AG04450 (cell line): ENCODE data around the gene G0S2. TPM values are rescaled to one million over a fixed set of nuclear protein-coding genes. Genes with fewer than 3 reads are reported as not detected.

Experiments used
- CTCF ChIA-PET: fragments of 300-600, 350-600 bp; formaldehyde crosslinking; extraction: SDS; loops from one replicate; lab custom pipeline; 2022; ENCODE audit warnings: antibody characterized with exemption, inconsistent platforms; lab: Charles Lee
- POLR2A ChIA-PET: fragments of 350-600 bp; formaldehyde crosslinking; extraction: SDS; loops from one replicate; lab custom pipeline; 2021; ENCODE audit warnings: antibody characterized with exemption, inconsistent platforms; lab: Yijun Ruan, JAX
- DNase-seq: peaks from one replicate; pipeline ENCODE4 v3.0.0-alpha.2; 2011; ENCODE audit warnings: low read depth, low spot score
- H3K27ac ChIP-seq: one replicate; pipeline ENCODE4 v1.5.1; 2012; ENCODE audit warnings: low read depth, low read length, control low read depth
- H3K27me3 ChIP-seq: one replicate; pipeline ENCODE4 v1.6.0; 2012; ENCODE audit warnings: low read length; ENCODE audit not compliant: control insufficient read depth, insufficient read depth
- H3K4me3 ChIP-seq: 2 replicates; pipeline ENCODE4 v1.5.1; 2011; ENCODE audit warnings: mild to moderate bottlenecking, low read depth, low read length, control low read depth
- H3K9me3 ChIP-seq: 2 replicates; pipeline ENCODE4 v1.5.1; 2012; ENCODE audit warnings: low read length; ENCODE audit not compliant: control insufficient read depth, insufficient read depth
- polyA plus RNA-seq: library from polyadenylated mRNA; depleted of rRNA; stranded (reverse); fragments of >200 nt; gene quantifications from 2 replicates; pipeline ENCODE4 v1.2.3, GENCODE V29; 2011; rRNA removed
- TF ChIP-seq, protein P1 (sequence below): IDR thresholded peaks from 2 replicates; pipeline ENCODE4 v1.5.1; 2011; ENCODE audit warnings: low read depth, low read length, control low read depth, inconsistent platforms

G0S2 gene
- polyA plus RNA-seq, 1 experiment, result 3.5 TPM

DNA sequence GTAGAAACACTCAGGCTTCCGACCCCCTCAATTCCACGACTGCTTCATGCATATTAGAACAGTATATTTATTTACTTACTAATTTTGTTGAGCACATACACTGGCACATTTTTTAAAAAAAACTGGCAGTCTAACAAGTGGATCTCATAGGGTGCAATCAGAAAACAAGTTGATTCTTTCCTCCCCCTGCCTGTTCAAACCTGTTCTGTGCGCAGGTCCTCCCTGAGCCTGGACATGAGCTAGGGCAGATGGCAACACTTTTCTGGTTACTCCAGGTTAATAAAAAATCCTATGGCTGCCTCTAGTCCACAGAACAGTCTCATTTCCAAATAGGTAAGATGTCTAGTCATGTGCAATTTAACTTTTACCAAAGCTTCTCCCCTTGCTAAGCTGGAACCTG lies 48.1 kb downstream of the G0S2 start:
- POLR2A ChIA-PET, result no interaction called here
- CTCF ChIA-PET, result interaction anchor here (1.4 kb wide), 1 partner anchor 146 kb away, joined by 3 read pairs; no protein-coding TSS in a partner anchor

DNA sequence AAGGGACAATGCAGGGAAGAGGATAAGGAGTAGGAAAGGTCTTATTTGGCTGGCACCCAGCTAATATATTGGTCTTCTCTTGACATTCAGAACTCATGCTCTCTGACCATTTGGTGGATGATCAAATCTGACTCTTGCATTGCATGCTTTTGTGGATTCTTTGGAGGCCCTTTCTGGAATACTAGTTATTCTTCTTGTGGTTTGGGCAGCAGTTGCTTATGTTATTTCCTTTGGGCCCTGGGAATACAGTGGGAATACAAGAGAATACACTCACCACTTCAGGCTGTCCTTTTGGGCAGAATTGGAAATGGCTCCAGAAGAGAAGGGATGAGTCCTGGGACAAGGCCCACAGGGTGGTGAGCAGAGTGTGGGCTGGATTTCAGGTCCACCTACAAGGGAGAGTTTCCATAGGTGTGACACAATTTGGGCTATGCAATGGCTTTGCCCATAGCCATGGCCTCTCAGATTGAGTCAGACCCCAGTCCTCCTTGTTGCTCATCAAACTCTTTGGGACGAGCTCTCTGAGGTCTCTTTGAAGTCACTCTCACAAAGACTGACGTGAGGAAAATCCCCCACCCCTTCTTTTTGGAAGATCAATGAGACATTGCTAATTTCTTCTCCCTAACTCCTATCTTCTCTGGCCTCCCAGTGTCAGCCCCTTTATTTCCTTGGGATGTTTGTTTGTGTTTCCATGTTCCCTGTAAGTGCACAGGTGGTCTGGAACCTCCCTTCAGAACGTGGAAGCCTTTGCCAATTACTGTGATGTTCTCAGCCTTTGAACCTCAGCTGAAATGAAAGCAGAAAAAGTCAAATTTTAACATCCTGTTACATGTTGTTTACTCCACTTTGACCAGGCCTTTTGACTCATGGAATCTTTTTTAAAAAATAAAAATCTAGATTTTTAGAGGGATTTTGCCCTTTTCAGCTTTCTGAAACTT lies 48.8 kb downstream of the G0S2 start:
- no peak for DNase-seq
- Histone ChIP-seq H3K9me3 (no peaks in the 10 kb centered on the region), H3K27me3 (no peaks in the 10 kb centered on the region), H3K4me3 (no peak overlapping the region), H3K27ac (no peak overlapping the region)
- CTCF ChIA-PET, result interaction anchor here (1.2 to 2.1 kb wide), 4 partner anchors 10 to 147 kb away, joined by 3 to 8 read pairs (median 4); no protein-coding TSS in a partner anchor
- TF ChIP-seq, protein P1, sequence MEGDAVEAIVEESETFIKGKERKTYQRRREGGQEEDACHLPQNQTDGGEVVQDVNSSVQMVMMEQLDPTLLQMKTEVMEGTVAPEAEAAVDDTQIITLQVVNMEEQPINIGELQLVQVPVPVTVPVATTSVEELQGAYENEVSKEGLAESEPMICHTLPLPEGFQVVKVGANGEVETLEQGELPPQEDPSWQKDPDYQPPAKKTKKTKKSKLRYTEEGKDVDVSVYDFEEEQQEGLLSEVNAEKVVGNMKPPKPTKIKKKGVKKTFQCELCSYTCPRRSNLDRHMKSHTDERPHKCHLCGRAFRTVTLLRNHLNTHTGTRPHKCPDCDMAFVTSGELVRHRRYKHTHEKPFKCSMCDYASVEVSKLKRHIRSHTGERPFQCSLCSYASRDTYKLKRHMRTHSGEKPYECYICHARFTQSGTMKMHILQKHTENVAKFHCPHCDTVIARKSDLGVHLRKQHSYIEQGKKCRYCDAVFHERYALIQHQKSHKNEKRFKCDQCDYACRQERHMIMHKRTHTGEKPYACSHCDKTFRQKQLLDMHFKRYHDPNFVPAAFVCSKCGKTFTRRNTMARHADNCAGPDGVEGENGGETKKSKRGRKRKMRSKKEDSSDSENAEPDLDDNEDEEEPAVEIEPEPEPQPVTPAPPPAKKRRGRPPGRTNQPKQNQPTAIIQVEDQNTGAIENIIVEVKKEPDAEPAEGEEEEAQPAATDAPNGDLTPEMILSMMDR, result no peak
- POLR2A ChIA-PET, result no interaction called here

More for the DNA sequence above, 48.1 kb downstream of the G0S2 start:
- no peaks in the 10 kb centered on the region for H3K27me3 ChIP-seq
- H3K27ac ChIP-seq, result no peak overlapping the region
- H3K9me3 ChIP-seq, result no peaks in the 10 kb centered on the region
- no peak overlapping the region for H3K4me3 ChIP-seq
- no peak for DNase-seq
- TF ChIP-seq, protein P1, result no peak

Other genes starting within 250 kb of the G0S2 start
- 2.0 and 2.1 TPM in 2 replicates for gene CAMK1G, start 91.7 kb upstream of the G0S2 start, polyA plus RNA-seq
- 2.6 and 3.3 TPM in 2 replicates for gene LAMB3, start 23.0 kb upstream of the G0S2 start, polyA plus RNA-seq
- gene HSD11B1, start 29.4 kb downstream of the G0S2 start, polyA plus RNA-seq, result 4.5 and 4.7 TPM in 2 replicates
- 0.06 and 0.10 TPM in 2 replicates for gene TRAF3IP3, start 80.6 kb downstream of the G0S2 start, polyA plus RNA-seq
- gene C1orf74, start 109.1 kb downstream of the G0S2 start, polyA plus RNA-seq, result 1.8 and 2.2 TPM in 2 replicates
- 0.67 and 1.0 TPM in 2 replicates for gene IRF6, start 130.7 kb downstream of the G0S2 start, polyA plus RNA-seq
- 7.5 and 8.6 TPM in 2 replicates for gene UTP25, start 152.6 kb downstream of the G0S2 start, polyA plus RNA-seq